Astrocyte (in vitro differentiated cells and primary cell): Measurements from ENCODE around the gene CCDC68.

Experiments used
- EZH2 ChIP-seq: IDR thresholded peaks from 2 replicates; pipeline ENCODE4 v1.6.1; 2012; ENCODE audit warnings: mild to moderate bottlenecking, low read length, inconsistent platforms; ENCODE audit not compliant: insufficient read depth
- TF ChIP-seq, protein P1 (sequence below): IDR thresholded peaks from 2 replicates; pipeline ENCODE4 v1.5.1; 2011; ENCODE audit warnings: low read depth, mild to moderate bottlenecking, inconsistent platforms, low read length, moderate library complexity; ENCODE audit not compliant: insufficient read depth

DNA sequence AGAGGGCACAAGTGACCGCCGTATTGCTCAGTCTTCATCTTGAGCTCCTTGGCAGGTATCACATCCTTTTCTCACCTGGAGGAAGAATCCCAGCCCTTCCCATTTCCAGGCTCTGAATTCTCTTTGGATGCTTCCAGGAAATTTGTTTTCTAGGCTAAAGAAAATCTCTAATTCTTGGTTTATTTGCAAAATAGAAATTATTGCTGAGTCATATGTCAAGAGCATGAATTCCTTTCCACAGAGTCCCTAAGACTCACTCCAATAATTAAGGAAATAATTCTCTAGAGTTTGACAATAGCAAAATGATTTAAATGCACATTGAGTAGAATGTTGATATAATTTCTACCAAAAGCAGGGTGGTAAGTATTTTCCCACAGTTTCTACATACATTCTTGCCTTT, 16.3 kb upstream of the CCDC68 start:
- TF ChIP-seq, protein P1, sequence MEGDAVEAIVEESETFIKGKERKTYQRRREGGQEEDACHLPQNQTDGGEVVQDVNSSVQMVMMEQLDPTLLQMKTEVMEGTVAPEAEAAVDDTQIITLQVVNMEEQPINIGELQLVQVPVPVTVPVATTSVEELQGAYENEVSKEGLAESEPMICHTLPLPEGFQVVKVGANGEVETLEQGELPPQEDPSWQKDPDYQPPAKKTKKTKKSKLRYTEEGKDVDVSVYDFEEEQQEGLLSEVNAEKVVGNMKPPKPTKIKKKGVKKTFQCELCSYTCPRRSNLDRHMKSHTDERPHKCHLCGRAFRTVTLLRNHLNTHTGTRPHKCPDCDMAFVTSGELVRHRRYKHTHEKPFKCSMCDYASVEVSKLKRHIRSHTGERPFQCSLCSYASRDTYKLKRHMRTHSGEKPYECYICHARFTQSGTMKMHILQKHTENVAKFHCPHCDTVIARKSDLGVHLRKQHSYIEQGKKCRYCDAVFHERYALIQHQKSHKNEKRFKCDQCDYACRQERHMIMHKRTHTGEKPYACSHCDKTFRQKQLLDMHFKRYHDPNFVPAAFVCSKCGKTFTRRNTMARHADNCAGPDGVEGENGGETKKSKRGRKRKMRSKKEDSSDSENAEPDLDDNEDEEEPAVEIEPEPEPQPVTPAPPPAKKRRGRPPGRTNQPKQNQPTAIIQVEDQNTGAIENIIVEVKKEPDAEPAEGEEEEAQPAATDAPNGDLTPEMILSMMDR, result no peak
- no peak for TF ChIP-seq EZH2
